Measurements from ENCODE around the gene GADD45G.

Gene GADD45G

DNA sequence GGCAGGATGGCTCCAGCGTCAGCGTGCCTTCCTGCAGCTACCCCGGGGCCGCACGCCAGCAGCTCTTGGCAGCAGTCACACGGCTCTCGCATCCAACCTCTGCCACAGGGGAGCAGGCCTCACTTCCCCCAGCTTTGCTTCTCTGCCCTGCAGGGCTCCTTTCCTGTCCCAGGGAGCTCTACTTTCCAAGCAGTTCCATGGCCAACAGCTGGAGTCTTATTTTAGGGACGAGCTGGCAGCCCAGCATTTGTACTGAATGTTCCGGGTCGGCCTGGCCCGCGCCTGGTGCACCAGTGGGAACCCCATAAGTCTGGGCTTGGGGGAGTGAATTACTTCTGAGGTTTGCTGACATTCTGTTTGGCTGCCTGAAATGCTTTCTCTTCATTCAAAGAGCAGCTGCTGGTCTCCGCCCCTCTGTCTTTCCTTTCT is 34.6 kb downstream of the GADD45G start:
- no peak for DNase-seq (ENCODE audit: low read depth, low spot score)
- TF ChIP-seq ZNF274 (IDR thresholded peaks at IDR 0.05; ENCODE audit: low read depth, low read length) (no peak), SUZ12 (IDR thresholded peaks at IDR 0.05; ENCODE audit: extremely low read depth, insufficient read depth, insufficient read length) (no peak), YY1 (IDR thresholded peaks at IDR 0.05; ENCODE audit: insufficient read depth, insufficient read length) (no peak)
- Histone ChIP-seq H3K4me3 (ENCODE audit: insufficient read length, low read depth) (no peak overlapping the region), H3K27me3 (ENCODE audit: insufficient read depth, insufficient read length) (no peaks in the 10 kb centered on the region), H3K4me1 (ENCODE audit: insufficient read depth, insufficient read length) (peaks cover 15% of the 10 kb centered on the region), H3K9ac (ENCODE audit: insufficient read length, low read depth) (no peak overlapping the region), H3K9me3 (ENCODE audit: insufficient read depth, low read length) (no peaks in the 10 kb centered on the region), H3K36me3 (ENCODE audit: insufficient read depth, insufficient read length, low read length) (no peaks in the 10 kb centered on the region)

DNA sequence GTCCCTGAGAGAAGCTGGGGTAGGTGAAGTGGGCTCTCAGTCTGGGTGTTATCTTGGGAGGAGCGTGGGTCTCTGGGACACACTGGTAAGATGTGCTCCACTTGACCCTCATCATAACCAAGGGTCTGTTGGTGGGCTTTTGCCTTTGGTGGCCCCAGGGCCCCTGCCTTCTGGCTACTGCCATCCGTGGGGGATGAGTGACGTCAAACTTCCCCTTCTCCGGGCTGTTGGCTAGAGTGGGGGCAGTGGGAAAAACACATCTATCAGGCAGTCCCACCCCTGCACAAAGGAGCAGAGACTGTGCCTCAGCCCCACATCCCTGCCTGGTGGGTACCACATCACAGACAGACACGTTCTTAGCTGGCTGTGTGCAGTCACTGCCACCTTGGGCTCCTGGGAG is 35.1 kb downstream of the GADD45G start:
- Histone ChIP-seq H3K4me1 (ENCODE audit: insufficient read depth, insufficient read length) (peaks cover 15% of the 10 kb centered on the region), H3K4me3 (ENCODE audit: insufficient read length, low read depth) (no peak overlapping the region), H3K36me3 (ENCODE audit: insufficient read depth, insufficient read length, low read length) (no peaks in the 10 kb centered on the region), H3K27me3 (ENCODE audit: insufficient read depth, insufficient read length) (no peaks in the 10 kb centered on the region), H3K9me3 (ENCODE audit: insufficient read depth, low read length) (no peaks in the 10 kb centered on the region), H3K9ac (ENCODE audit: insufficient read length, low read depth) (no peak overlapping the region)
- TF ChIP-seq SUZ12 (IDR thresholded peaks at IDR 0.05; ENCODE audit: extremely low read depth, insufficient read depth, insufficient read length) (no peak), YY1 (IDR thresholded peaks at IDR 0.05; ENCODE audit: insufficient read depth, insufficient read length) (no peak)
- DNase-seq (ENCODE audit: low read depth, low spot score) = no peak

DNA sequence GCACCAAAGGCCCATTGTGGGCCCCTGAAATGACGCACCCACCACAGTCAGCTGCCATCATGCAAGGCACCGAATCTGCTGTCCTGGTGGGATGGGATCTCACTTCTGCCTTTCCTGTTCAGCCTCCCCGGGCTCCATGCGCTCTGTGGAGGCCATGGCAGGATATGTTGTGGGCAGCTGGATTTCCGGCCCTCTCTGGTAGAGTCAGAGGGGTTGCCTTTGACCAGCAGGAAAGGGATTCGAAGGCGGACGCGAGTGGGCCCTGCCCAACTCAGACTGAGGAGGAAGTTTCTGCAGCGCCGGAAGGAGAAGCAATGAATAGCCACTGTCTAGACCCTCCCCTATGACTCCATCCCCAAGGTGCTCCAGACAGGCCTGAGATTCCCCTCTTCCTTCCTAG is 35.5 kb downstream of the GADD45G start:
- H3K27me3 ChIP-seq (ENCODE audit: insufficient read depth, insufficient read length) = no peaks in the 10 kb centered on the region
- TF ChIP-seq ZNF274 (IDR thresholded peaks at IDR 0.05; ENCODE audit: low read depth, low read length) = no peak
- no peak for TF ChIP-seq YY1 (IDR thresholded peaks at IDR 0.05; ENCODE audit: insufficient read depth, insufficient read length)
- TF ChIP-seq SUZ12 (IDR thresholded peaks at IDR 0.05; ENCODE audit: extremely low read depth, insufficient read depth, insufficient read length) = no peak
- no peak overlapping the region for H3K9ac ChIP-seq (ENCODE audit: insufficient read length, low read depth)
- no peaks in the 10 kb centered on the region for H3K36me3 ChIP-seq (ENCODE audit: insufficient read depth, insufficient read length, low read length)
- H3K4me3 ChIP-seq (ENCODE audit: insufficient read length, low read depth) = no peak overlapping the region
- H3K4me1 ChIP-seq (ENCODE audit: insufficient read depth, insufficient read length) = peaks cover 15% of the 10 kb centered on the region
- DNase-seq (ENCODE audit: low read depth, low spot score) = no peak
- no peaks in the 10 kb centered on the region for H3K9me3 ChIP-seq (ENCODE audit: insufficient read depth, low read length)

DNA sequence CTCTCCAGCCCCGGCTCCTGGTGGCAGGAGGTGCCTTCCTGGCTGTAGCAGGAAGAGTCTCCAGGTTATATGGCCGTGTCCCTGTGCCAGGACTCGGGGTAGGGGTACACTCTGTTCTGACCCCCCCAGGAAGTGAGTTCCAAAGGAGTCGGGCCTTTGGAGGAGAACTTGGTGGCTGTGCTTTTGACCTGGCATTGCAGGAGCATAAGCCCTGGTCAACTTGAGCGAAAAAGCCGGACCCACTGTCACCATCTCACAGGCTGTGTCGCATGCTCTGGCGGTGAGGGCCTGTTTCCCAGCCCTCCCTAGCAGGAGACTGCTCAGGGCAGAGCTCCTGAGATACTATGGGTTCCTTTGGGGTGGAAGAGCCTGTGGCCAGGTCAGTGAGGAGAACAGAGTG is 36.0 kb downstream of the GADD45G start:
- Histone ChIP-seq H3K9me3 (ENCODE audit: insufficient read depth, low read length) (no peaks in the 10 kb centered on the region), H3K36me3 (ENCODE audit: insufficient read depth, insufficient read length, low read length) (no peaks in the 10 kb centered on the region), H3K9ac (ENCODE audit: insufficient read length, low read depth) (no peak overlapping the region), H3K27me3 (ENCODE audit: insufficient read depth, insufficient read length) (no peaks in the 10 kb centered on the region), H3K4me1 (ENCODE audit: insufficient read depth, insufficient read length) (peaks cover 15% of the 10 kb centered on the region), H3K4me3 (ENCODE audit: insufficient read length, low read depth) (no peak overlapping the region)
- TF ChIP-seq ZNF274 (IDR thresholded peaks at IDR 0.05; ENCODE audit: low read depth, low read length) (no peak), SUZ12 (IDR thresholded peaks at IDR 0.05; ENCODE audit: extremely low read depth, insufficient read depth, insufficient read length) (no peak), YY1 (IDR thresholded peaks at IDR 0.05; ENCODE audit: insufficient read depth, insufficient read length) (no peak)
- no peak for DNase-seq (ENCODE audit: low read depth, low spot score)

DNA sequence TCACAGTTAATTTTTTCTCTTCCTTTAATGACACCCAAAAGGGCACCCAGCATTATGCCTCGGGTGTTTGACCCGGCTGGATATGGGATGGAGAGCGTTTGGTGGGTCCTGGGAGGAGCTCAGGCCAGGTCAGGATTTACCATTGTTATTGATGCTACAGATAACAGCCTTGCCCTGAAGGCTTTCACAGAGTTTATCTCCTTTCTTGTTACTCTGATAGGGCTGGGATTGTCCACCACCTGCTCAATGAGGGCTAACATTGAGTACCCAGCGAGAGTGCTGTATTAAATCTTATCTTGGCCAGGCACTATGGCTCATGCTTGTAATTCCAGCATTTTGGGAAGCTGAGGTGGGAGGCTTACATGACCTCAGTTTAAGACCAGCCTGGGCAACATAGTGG is 37.2 kb downstream of the GADD45G start:
- TF ChIP-seq ZNF274 (IDR thresholded peaks at IDR 0.05; ENCODE audit: low read depth, low read length) = no peak
- no peak for TF ChIP-seq SUZ12 (IDR thresholded peaks at IDR 0.05; ENCODE audit: extremely low read depth, insufficient read depth, insufficient read length)
- TF ChIP-seq YY1 (IDR thresholded peaks at IDR 0.05; ENCODE audit: insufficient read depth, insufficient read length) = no peak
- no peak for DNase-seq (ENCODE audit: low read depth, low spot score)
- Histone ChIP-seq H3K9me3 (ENCODE audit: insufficient read depth, low read length) (no peaks in the 10 kb centered on the region), H3K27me3 (ENCODE audit: insufficient read depth, insufficient read length) (no peaks in the 10 kb centered on the region), H3K9ac (ENCODE audit: insufficient read length, low read depth) (no peak overlapping the region), H3K4me1 (ENCODE audit: insufficient read depth, insufficient read length) (peaks cover 15% of the 10 kb centered on the region), H3K4me3 (ENCODE audit: insufficient read length, low read depth) (no peak overlapping the region), H3K36me3 (ENCODE audit: insufficient read depth, insufficient read length, low read length) (no peaks in the 10 kb centered on the region)

DNA sequence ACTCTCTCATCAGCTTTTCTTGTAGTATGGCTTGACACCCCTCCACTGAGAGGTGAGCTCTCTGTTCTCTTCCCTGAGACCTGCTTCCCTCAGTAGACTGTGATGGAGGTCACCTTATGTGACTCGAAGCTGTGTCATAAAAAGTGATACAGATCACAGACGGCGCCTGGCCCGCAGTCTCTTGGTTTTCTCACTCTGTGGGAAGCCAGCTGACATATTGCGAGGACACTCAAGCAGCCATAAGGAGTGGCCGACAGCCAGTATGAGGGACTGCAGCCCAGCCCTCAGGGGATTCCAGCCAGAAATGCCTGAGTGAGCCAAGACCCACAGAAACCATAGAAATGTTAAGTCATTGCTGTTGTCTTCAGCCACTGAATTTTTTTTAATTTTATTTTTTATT is 38.0 kb downstream of the GADD45G start:
- no peak overlapping the region for H3K4me3 ChIP-seq (ENCODE audit: insufficient read length, low read depth)
- no peak for DNase-seq (ENCODE audit: low read depth, low spot score)
- peaks cover 5% of the 10 kb centered on the region for H3K27me3 ChIP-seq (ENCODE audit: insufficient read depth, insufficient read length)
- no peaks in the 10 kb centered on the region for H3K36me3 ChIP-seq (ENCODE audit: insufficient read depth, insufficient read length, low read length)
- H3K9ac ChIP-seq (ENCODE audit: insufficient read length, low read depth) = no peak overlapping the region
- H3K4me1 ChIP-seq (ENCODE audit: insufficient read depth, insufficient read length) = peaks cover 15% of the 10 kb centered on the region
- H3K9me3 ChIP-seq (ENCODE audit: insufficient read depth, low read length) = no peaks in the 10 kb centered on the region
- no peak for TF ChIP-seq YY1 (IDR thresholded peaks at IDR 0.05; ENCODE audit: insufficient read depth, insufficient read length)
- no peak for TF ChIP-seq ZNF274 (IDR thresholded peaks at IDR 0.05; ENCODE audit: low read depth, low read length)
- no peak for TF ChIP-seq SUZ12 (IDR thresholded peaks at IDR 0.05; ENCODE audit: extremely low read depth, insufficient read depth, insufficient read length)

DNA sequence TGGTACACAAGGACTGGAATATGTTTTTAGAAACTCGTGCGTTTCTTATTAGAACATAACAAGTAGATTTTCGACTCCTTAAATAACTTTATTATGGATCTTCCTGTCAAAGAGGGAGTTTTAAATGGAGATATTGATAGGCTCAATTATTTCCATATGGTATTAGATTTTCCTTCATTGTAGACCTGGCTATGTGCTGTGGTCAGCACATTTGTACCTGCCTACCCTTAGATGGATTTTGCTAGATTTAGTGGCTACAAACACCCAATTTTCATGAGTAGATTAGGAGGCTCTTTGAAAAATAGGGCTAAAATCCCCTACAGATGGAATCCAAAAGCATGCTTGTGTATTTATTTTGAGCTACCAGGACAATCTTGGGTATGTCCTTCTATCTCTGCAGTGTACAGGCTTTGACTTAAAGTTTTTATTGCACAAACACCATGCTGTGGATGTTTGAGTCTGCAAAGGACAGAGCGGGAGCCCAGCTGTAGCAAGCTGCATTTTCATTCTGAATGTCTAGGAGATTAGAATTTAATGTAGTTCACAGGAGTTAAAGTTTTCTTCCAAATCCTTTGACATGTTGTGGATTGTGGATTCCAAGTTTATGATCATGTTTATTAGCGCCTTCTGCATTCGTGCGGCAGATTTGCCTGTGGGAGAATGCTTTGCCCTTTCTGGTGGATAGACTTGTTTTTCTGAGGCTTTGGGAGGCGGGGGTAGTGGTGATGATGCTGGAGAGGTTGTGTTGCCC is 41.6 kb downstream of the GADD45G start:
- Histone ChIP-seq H3K36me3 (ENCODE audit: insufficient read depth, insufficient read length, low read length) (no peaks in the 10 kb centered on the region), H3K9ac (ENCODE audit: insufficient read length, low read depth) (no peak overlapping the region), H3K4me1 (ENCODE audit: insufficient read depth, insufficient read length) (peaks cover 14% of the 10 kb centered on the region), H3K9me3 (ENCODE audit: insufficient read depth, low read length) (no peaks in the 10 kb centered on the region), H3K27me3 (ENCODE audit: insufficient read depth, insufficient read length) (peaks cover 6% of the 10 kb centered on the region), H3K4me3 (ENCODE audit: insufficient read length, low read depth) (no peak overlapping the region)
- no peak for DNase-seq (ENCODE audit: low read depth, low spot score)
- no peak for TF ChIP-seq SUZ12 (IDR thresholded peaks at IDR 0.05; ENCODE audit: extremely low read depth, insufficient read depth, insufficient read length)
